WERI-Rb-1 (cell line): ENCODE measurements around the gene SETMAR.
"Not testable (repeated sequence)": the region's sequence is repeated elsewhere in the genome, so short reads cannot be mapped to it uniquely, and the experiment has no call there.

Experiments used
- DNase-seq: peaks from one replicate; pipeline ENCODE4 v3.0.0-alpha.2; 2020
- H3K27ac ChIP-seq: fragments of 250-450 bp; sonication (Bioruptor Pico); 2 replicates; pipeline ENCODE4 v1.5.1; 2020; ENCODE audit warnings: mild to moderate bottlenecking, moderate library complexity
- H3K27me3 ChIP-seq: fragments of 250-450 bp; sonication (Bioruptor Pico); 2 replicates; pipeline ENCODE4 v1.5.1; 2021; ENCODE audit warnings: mild to moderate bottlenecking, low read depth, moderate library complexity; ENCODE audit not compliant: insufficient read depth, severe bottlenecking
- H3K36me3 ChIP-seq: fragments of 250-450 bp; sonication (Bioruptor Pico); 2 replicates; pipeline ENCODE4 v1.5.1; 2020; ENCODE audit warnings: mild to moderate bottlenecking, moderate library complexity
- H3K4me3 ChIP-seq: 2 replicates; pipeline ENCODE4 v1.5.1; 2011; ENCODE audit warnings: low read depth, mild to moderate bottlenecking, control low read depth, low read length
- H3K9me3 ChIP-seq: fragments of 250-450 bp; sonication (Bioruptor Pico); 2 replicates; pipeline ENCODE4 v1.5.1; 2021; ENCODE audit warnings: mild to moderate bottlenecking, moderate library complexity; ENCODE audit not compliant: severe bottlenecking
- CTCF ChIP-seq: IDR thresholded peaks from 2 replicates; pipeline ENCODE4 v1.5.1; 2011; ENCODE audit warnings: low read depth, mild to moderate bottlenecking, control low read depth, inconsistent platforms, low read length

The SETMAR gene

GRCh38 chr3:4320096-4320911 is 17.1 kb downstream of the SETMAR start:
- H3K4me3 ChIP-seq: no peak overlapping the region
- no peaks in the 10 kb centered on the region for H3K9me3 ChIP-seq
- TF ChIP-seq CTCF: no peak
- H3K27ac ChIP-seq: no peak overlapping the region
- no peaks in the 10 kb centered on the region for H3K27me3 ChIP-seq
- DNase-seq: no peak
- peaks cover 13% of the 10 kb centered on the region for H3K36me3 ChIP-seq

GRCh38 chr3:4321732-4322131 is 18.6 kb downstream of the SETMAR start:
- no peak for TF ChIP-seq CTCF
- Histone ChIP-seq H3K9me3 (no peaks in the 10 kb centered on the region), H3K4me3 (no peak overlapping the region), H3K36me3 (peaks cover 5% of the 10 kb centered on the region), H3K27me3 (no peaks in the 10 kb centered on the region), H3K27ac (no peak overlapping the region)
- no peak for DNase-seq

GRCh38 chr3:4322635-4323034 is 19.5 kb downstream of the SETMAR start:
- no peak overlapping the region for H3K27ac ChIP-seq
- H3K36me3 ChIP-seq: no peaks in the 10 kb centered on the region; the same call in 1 of the 2 replicates
- H3K4me3 ChIP-seq: no peak overlapping the region
- no peak for TF ChIP-seq CTCF
- no peaks in the 10 kb centered on the region for H3K9me3 ChIP-seq
- no peaks in the 10 kb centered on the region for H3K27me3 ChIP-seq
- DNase-seq: no peak

GRCh38 chr3:4323246-4324027 is 20.3 kb downstream of the SETMAR start:
- no peaks in the 10 kb centered on the region for H3K9me3 ChIP-seq
- H3K4me3 ChIP-seq: no peak overlapping the region
- no peaks in the 10 kb centered on the region for H3K27me3 ChIP-seq
- no peak overlapping the region for H3K27ac ChIP-seq
- no peak for DNase-seq
- H3K36me3 ChIP-seq: no peaks in the 10 kb centered on the region
- TF ChIP-seq CTCF: no peak

GRCh38 chr3:4326868-4327267 is 23.7 kb downstream of the SETMAR start:
- no peak for DNase-seq
- H3K9me3 ChIP-seq: peaks cover 5% of the 10 kb centered on the region
- H3K27ac ChIP-seq: no peak overlapping the region
- no peaks in the 10 kb centered on the region for H3K27me3 ChIP-seq
- no peaks in the 10 kb centered on the region for H3K36me3 ChIP-seq
- H3K4me3 ChIP-seq: no peak overlapping the region
- no peak for TF ChIP-seq CTCF

- H3K9me3 ChIP-seq, H3K27ac ChIP-seq, H3K27me3 ChIP-seq, H3K4me3 ChIP-seq, H3K36me3 ChIP-seq, DNase-seq: not testable (repeated sequence)
Observed at GRCh38 chr3:4329806-4330205, 26.6 kb downstream of the SETMAR start.
